ENCODE measurements around the gene GLYATL3. TPM values are rescaled to one million over a fixed set of nuclear protein-coding genes. Genes with fewer than 3 reads are reported as not detected.

The GLYATL3 gene
- total RNA-seq, 4 donors from 2014 or later: not detected

DNA sequence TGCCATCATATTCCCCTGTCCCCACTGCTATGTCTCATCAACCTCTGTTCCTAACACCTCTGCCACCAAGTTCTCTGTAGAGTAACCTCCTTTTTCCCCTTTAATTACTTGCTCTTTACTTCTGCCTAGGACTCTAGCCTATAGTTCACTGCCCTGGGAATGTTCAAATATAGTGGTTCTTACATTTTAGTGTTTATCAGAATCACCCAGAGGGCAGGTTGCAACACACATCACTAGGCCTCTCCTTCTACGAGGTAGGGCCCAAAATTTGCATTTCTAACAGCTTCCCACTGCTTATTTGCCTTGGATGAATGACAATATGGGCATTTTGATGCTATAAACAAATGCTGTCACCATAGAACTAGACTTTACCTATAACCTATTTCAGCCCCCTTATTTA is 27.6 kb downstream of the GLYATL3 start:
- in situ Hi-C loops (cut with MboI; ENCODE audit: low pct_ligation_motif_present in 1 of 4, low pct_unique_long_range_greater_than_20kb in 1 of 4, low sequenced_read_pairs in 3 of 4) (loop anchor here in 3 of 4 donors (5.0 to 25.0 kb wide), 2 partner anchors 80 to 310 kb away; no protein-coding TSS in a partner anchor), intact Hi-C loops (cut with DNase I; ENCODE audit: low total_unique reads) (no loop called here)
- TF ChIP-seq POLR2AphosphoS5 (IDR thresholded peaks at IDR 0.05) (no peak), POLR2A (IDR thresholded peaks at IDR 0.05) (no peak), CTCF (IDR thresholded peaks at IDR 0.05) (no peak), EP300 (IDR thresholded peaks at IDR 0.05; ENCODE audit: low read depth) (no peak)
- WGBS, 2 donors (ENCODE audit: low coverage in 1 of 2): 39 to 40% methylated on average over 1 of the region's 1 CpG
- H3K36me3 ChIP-seq: no peaks in the 10 kb centered on the region
- no peak overlapping the region for H3K4me3 ChIP-seq
- peaks cover 0 to 22% (median 5%) of the 10 kb centered on the region in 4 donors for H3K4me1 ChIP-seq
- no peak for DNase-seq
- H3K27me3 ChIP-seq: no peaks in the 10 kb centered on the region
- H3K27ac ChIP-seq: peak overlapping the region in 1 of 4 donors; percentile 43
- H3K9me3 ChIP-seq: no peaks in the 10 kb centered on the region

- no peaks in the 10 kb centered on the region for H3K36me3 ChIP-seq
- WGBS, 2 donors (ENCODE audit: low coverage in 1 of 2): 48 to 54% methylated on average over 3 of the region's 3 CpGs
Measured at GRCh38 chr6:49528571-49528970, 28.8 kb downstream of the GLYATL3 start.

GRCh38 chr6:49530141-49530776 is 30.5 kb downstream of the GLYATL3 start:
- Histone ChIP-seq H3K27me3 (no peaks in the 10 kb centered on the region), H3K4me3 (no peak overlapping the region), H3K36me3 (no peaks in the 10 kb centered on the region), H3K9me3 (no peaks in the 10 kb centered on the region), H3K27ac (no peak overlapping the region), H3K4me1 (peaks cover 0 to 11% (median 5%) of the 10 kb centered on the region in 4 donors)
- in situ Hi-C loops (cut with MboI; ENCODE audit: low pct_ligation_motif_present in 1 of 4, low pct_unique_long_range_greater_than_20kb in 1 of 4, low sequenced_read_pairs in 3 of 4) (loop anchor here in 3 of 4 donors (10.0 to 25.0 kb wide), 2 partner anchors 85 to 307 kb away; no protein-coding TSS in a partner anchor), intact Hi-C loops (cut with DNase I; ENCODE audit: low total_unique reads) (loop anchor here (10.0 kb wide), 1 partner anchor 315 kb away; no protein-coding TSS in a partner anchor)
- TF ChIP-seq POLR2A (IDR thresholded peaks at IDR 0.05) (no peak), EP300 (IDR thresholded peaks at IDR 0.05; ENCODE audit: low read depth) (no peak), POLR2AphosphoS5 (IDR thresholded peaks at IDR 0.05) (no peak), CTCF (IDR thresholded peaks at IDR 0.05) (no peak)
- no peak for DNase-seq
- 69% methylated on average over 2 of the region's 2 CpGs for WGBS, 2 donors (ENCODE audit: low coverage in 1 of 2)

More at GRCh38 chr6:49528571-49528970, 28.8 kb downstream of the GLYATL3 start:
- in situ Hi-C loops (cut with MboI; ENCODE audit: low pct_ligation_motif_present in 1 of 4, low pct_unique_long_range_greater_than_20kb in 1 of 4, low sequenced_read_pairs in 3 of 4) (loop anchor here in 3 of 4 donors (5.0 to 25.0 kb wide), 2 partner anchors 79 to 309 kb away; no protein-coding TSS in a partner anchor), intact Hi-C loops (cut with DNase I; ENCODE audit: low total_unique reads) (no loop called here)
- no peaks in the 10 kb centered on the region for H3K9me3 ChIP-seq
- no peak for DNase-seq
- no peaks in the 10 kb centered on the region for H3K27me3 ChIP-seq
- TF ChIP-seq CTCF (IDR thresholded peaks at IDR 0.05) (no peak), POLR2AphosphoS5 (IDR thresholded peaks at IDR 0.05) (no peak), EP300 (IDR thresholded peaks at IDR 0.05; ENCODE audit: low read depth) (no peak), POLR2A (IDR thresholded peaks at IDR 0.05) (no peak)
- H3K4me3 ChIP-seq: no peak overlapping the region
- no peak overlapping the region for H3K27ac ChIP-seq
- H3K4me1 ChIP-seq: peaks cover 0 to 13% (median 5%) of the 10 kb centered on the region in 4 donors

DNA sequence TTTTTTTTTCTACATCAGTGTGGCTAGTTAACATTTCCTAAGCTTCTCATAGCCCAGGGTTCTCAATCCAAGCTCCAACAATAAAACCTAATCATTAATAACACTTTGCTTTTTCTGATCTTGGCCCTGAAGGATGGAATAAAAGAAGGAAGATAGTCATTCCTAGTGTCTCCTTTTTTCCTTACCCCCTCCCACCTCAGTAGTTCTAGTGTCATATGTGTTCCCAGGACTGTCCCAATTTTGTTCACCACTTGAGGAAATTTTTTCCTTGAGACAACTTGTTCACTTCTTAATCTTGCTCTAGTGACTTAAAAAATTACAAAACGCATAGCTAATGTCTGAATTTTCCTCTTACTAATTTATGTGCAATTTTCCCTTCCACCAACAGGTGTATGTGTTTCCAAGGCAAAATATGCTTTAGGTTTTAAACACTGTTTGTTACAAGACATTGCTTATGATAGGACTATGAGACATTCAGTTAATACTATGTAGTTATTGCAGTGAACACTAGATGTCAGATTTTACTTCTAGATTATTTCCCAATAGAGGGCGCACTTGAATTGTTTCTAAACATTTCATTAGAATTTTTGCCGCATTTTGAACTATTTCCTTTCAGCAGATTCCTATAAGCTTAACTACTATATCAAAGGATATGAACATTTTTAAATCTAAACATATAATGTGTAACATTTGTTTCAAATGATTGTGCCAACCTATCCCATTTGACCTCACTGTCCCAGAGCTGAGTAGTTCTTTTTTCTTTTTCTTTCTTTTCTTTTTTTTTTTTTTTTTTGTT is 32.2 kb downstream of the GLYATL3 start:
- Histone ChIP-seq H3K27ac (no peak overlapping the region), H3K36me3 (no peaks in the 10 kb centered on the region), H3K4me3 (no peak overlapping the region), H3K9me3 (no peaks in the 10 kb centered on the region), H3K4me1 (peaks cover 0 to 4% (median 2%) of the 10 kb centered on the region in 4 donors), H3K27me3 (no peaks in the 10 kb centered on the region)
- intact Hi-C loops (cut with DNase I; ENCODE audit: low total_unique reads) (loop anchor here (10.0 kb wide), 1 partner anchor 313 kb away; no protein-coding TSS in a partner anchor), in situ Hi-C loops (cut with MboI; ENCODE audit: low pct_ligation_motif_present in 1 of 4, low pct_unique_long_range_greater_than_20kb in 1 of 4, low sequenced_read_pairs in 3 of 4) (loop anchor here in 3 of 4 donors (10.0 to 25.0 kb wide), 2 partner anchors 83 to 305 kb away; no protein-coding TSS in a partner anchor)
- peak; percentile 61 to 87 (median 71) for TF ChIP-seq CTCF (IDR thresholded peaks at IDR 0.05)
- no peak for TF ChIP-seq POLR2AphosphoS5 (IDR thresholded peaks at IDR 0.05)
- 0 to 8% methylated on average over 3 of the region's 3 CpGs for WGBS, 2 donors (ENCODE audit: low coverage in 1 of 2)
- DNase-seq: no peak
